GM21423 (cell line): ENCODE measurements around the gene RAD21L1.
"Not testable (repeated sequence)": the region's sequence is repeated elsewhere in the genome, so short reads cannot be mapped to it uniquely, and the experiment has no call there.

Experiments
- ATAC-seq: cut with Tn5 transposase; IDR thresholded peaks from one replicate; pipeline ENCODE4 v1.9.1; 2021; ENCODE audit warnings: mild to moderate bottlenecking, moderate library complexity; ENCODE audit not compliant: unreplicated experiment

Gene RAD21L1

DNA sequence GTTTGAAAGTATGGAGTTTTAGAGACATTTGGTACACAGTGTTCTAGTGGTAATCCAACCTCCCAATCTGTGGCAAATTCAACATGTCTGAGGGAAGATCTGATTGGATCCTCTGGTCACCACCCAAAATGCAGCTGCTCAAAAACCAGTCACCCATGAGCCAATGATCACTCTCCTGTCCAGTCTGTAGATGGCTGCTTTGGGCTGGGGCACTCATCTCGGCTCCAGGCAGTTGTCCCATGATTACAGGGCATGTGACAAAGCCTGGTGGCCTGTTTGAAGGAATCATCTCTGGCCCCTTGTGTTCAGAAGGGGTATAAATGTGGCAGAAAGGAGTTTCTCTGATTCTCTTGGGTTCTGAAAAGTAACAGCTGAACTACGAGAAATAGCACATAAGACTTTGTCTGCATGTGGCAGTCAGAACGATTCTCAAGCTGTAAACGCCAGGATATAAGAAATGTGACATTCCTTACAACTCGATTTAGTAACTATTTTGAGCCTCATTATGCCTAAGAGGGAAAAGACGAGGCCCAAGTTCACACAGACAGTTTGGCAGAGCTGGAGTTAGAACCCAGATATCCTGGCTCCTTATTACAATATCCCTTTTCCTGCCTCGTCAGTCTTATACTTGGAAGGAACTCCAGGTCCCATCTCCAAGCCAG lies 26.5 kb upstream of the RAD21L1 start:
- ATAC-seq = no peak

DNA sequence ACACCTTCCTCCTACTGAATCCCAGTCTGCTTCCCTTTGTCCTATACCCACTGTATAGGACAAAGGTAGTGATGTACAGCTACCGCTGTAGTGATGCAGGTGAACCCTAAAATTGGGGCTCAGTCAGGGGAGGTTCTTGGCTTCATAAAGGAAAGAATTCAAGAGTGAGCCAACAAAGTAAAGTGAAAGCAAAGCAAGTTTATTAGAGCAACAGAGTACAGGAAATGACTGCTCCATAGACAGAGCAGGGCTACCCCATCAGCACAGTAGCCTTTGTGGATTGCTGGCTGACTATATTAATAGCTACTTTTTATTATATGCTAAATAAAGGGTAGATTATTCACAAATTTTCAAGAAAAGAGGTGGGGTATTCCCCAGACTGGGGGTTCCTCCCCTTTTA lies 25.9 kb upstream of the RAD21L1 start:
- ATAC-seq = no peak

DNA sequence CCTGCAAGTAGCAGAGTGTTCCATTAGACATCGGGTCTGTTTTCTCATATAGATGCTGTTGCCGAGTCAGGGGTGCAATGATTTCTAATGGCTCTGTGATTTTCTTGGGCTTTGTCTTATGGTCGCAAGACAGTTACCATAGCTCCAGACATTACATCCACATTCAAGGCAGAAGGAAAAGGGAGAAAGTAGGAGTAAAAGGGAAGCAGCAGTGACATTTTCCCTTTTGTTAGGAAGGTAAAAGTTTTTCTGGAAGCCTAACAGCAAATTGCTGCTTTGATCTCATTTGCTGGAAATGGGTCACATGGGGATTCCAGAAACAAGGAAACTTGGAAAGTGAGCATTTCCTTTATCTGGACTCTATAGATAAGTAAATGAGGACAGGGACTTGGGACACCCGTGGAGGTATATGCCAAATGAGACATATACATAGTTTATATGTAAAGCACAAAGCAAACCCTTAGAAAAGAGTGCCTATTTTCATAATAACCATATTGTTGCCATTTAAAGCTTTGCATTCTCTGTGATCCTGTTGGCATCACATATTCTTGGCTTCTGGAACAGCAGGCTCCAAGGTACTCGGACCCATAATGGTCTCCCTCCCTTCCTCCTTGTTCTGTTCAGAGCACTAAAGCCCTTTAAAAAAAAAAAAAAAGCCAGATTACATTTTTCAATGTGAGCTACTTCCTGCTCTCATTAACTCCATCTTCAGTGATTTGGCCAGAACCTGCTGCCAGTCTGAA lies 22.9 kb upstream of the RAD21L1 start, which contains the start of gene C20orf202:
Gene C20orf202 (plus strand): TSS at position 693 of the 743 bp plus-strand sequence. CDS start 132 bp downstream, outside the sequence.
- ATAC-seq = no peak

DNA sequence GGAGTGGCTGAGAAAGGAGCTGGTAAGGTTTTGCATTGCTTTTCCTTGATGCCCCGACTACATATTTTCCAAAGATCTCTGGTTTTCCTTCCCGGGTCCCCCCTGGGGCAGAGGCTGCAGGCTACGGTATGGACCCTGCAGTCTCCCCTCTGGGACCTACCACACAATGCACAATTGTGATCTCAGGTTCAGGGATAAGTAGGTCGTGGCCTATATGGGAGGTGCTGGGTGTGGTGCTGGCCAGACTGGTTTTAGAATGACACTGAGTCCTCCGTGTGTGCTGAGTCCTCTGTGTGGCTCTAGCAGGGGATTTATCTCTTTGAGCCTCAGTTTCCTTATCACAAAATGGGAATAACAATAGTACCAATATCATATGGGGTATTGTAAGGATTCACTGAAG lies 22.2 kb upstream of the RAD21L1 start:
- no peak for ATAC-seq

DNA sequence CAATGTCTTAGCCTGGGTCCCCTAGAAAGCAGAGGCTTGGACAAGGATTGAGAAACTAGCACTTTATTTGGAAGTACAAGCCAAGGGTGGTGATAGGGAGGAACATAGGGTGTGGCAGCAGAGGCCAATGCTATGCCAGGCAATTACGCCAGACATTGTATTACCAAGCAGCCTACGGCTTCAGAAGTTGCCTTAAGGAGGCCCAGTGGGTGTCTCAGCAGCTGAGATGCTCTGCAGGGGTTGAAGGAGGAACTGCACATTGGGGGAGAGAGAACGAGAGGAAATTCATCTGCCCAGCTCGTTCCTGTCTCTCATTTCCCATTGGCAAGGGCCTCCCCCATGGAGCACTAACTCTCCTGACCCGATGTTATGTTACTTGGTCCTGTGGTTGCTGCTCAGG lies 21.7 kb upstream of the RAD21L1 start:
- ATAC-seq = no peak

DNA sequence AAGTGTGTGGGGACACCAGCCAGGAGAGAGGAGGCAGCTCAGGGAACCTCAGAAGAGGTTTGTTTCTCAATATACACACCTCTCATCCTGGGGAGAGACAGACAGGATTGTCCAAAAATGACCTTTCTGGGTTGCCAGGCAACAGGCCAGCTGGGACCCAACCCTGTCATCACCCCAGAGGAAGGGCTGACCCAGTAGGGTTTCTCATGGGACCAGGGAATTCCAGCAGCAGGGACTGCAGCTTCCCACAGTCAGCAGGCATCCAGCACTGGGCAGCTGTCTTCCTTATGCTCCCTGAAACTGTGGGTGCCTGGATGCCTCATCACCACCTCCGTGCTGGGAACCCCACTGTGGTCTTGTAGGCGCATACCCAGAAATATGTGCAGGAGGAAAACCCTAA lies 21.3 kb upstream of the RAD21L1 start:
- ATAC-seq = no peak

DNA sequence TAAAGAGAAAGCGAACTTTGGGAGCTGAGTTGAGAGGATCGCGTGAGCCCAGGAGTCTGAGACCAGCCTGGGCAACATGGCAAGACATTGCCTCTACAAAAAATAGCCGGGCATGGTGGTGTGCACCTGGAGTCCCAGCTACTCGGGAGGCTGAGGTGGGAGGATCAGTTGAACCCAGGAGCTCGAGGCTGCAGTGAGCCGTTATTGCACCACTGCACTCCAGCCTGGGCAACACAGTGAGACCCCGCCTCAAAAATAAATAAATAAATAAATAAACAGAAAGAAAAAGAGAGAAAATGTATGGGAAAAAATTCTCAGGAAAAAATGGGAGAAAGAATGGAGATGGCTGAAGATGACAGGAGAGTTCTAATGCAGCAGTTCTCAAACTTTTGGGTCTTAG lies 20.0 kb upstream of the RAD21L1 start:
- no peak for ATAC-seq

DNA sequence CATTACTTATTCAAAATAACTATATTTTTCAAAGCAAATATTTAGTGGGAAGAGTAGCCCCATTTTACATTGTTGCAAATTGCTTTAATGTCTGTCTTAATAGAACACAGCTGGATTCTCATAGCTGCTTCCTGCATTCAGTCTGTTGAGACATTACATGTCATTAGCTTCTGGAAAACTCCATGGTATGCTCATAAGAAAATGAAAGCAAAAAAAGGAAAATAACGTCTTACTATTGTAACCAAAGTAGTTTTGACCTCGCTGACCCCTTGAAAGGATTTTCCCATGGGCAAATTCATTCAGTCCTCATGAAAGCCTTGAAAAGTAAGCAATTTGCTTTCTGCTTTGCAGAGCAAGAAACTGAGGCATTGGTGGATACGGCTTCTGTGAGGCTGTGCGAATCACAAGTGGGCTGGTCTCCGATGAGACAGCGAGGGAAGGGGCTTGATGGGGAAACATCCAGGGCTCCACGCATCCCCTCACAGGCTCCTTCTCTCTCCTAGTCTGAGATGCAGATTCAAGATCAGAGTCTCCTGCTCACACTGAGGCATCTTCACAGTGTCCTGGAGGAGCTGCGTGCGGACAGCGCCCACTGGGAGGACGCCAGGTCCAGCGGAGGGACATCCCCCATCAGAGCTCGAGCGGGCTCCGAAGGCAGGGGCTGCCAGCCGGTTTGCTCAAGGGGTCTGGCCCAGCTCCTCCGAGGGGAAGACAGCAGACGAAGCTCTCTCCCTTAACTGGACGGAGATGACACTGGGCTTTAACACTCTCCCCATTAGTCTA lies 19.3 kb upstream of the RAD21L1 start:
- ATAC-seq = no peak

DNA sequence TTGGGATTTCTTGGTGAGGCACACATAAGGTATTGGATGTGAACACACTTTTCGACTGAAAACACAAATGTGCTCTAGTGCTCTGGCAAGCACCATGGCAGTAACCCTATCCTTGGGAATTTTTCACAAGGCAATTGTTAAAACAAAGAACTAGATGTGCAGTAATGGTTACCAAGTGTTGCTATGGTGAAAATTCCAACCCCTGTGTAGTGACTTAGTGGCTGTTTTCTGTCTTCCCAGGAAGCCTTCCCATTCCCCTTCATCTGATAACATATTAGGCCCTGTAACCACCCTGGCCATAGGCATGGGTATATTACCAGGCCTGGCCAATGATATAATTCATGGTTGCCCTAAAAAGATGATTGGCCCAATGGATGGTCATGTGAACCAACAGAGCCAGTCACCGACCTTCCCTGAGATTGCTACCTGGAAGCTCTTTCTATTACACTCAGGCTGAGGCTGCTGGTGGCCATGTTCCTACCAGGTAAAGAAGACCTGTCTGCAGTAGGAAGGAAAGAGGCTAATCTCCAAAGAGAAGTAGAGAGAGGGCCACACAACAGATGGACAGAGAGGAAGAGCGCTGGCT lies 18.5 kb upstream of the RAD21L1 start:
- no peak for ATAC-seq

DNA sequence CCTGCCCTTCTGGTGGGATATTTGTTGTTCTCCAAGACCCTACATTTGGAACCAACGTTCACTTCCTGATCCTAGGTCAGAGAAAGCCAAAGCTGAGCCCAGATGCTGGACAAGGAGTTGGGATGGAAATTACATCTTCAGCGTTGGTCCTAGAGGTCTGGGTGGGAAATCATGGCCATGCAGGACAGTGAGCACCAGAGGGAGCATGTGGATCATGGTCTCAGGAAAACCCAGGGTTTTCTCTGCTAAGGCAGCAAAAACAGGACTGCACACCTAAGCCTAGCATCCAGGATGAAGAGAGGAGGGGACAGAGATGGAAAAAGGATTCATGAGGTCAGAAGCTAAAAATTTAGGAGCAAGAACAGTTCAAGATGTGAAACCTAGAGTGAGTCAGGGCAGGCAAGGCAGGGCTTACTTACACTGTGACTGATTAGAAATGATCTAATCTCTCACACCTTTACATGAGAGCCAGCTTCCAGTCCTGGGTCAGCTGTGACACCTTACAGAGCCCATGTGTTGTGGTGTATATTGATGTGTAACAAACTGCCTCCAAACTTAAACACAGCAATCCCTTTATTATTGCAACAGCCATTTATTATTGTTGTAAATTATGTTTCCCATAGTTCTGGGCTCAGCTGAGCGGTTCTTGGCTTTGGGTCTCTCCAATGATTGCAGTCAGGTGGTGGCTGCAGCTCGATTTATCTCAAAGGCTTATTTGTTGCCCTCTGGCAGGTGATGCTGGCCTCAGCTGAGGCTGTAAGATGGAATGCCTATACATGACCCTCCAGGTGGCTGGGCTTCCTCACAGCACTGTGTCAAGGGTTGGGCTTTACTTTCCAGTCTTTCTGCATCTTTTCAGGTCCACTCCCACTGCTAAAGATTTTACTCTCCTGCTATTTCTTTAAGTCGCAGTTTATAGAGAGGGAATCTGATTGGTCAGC lies 16.1 kb upstream of the RAD21L1 start:
- no peak for ATAC-seq

DNA sequence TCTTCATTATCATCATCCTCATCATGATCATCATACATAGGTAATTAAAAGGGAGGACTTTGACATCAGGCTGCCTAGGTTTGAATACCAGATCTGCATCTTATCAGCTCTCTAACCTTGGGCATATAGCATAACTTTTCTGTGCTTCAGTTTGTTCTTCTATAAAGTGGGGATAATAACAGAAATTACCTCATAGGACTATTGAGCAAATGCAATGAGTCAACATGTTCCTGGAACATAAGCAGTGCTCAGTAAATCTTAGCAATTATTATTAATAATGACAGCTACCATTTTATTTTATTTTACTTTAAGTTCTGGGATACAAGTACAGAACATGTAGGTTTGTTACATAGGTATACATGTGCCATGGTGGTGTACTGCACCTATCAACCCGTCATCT lies 15.3 kb upstream of the RAD21L1 start:
- ATAC-seq = no peak

DNA sequence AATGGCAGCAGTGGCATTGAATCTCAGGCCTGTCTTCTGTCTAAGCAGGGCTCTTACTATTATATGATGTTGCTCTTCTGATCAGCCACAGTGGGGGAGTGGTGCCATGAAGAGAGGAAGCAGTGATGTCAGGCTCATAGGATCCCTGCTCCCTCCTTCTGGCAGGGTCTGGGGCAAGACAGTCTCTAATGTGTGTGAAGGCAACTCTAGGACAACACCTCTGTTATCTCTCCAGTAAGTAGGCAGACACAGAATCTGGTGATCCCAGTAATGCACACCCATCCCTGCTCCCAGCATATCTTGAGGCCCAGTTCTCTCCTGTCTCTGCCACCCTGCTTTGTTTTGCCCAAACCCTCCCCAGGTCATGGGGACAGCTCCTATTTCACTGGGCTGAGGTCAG lies 13.8 kb upstream of the RAD21L1 start:
- no peak for ATAC-seq

DNA sequence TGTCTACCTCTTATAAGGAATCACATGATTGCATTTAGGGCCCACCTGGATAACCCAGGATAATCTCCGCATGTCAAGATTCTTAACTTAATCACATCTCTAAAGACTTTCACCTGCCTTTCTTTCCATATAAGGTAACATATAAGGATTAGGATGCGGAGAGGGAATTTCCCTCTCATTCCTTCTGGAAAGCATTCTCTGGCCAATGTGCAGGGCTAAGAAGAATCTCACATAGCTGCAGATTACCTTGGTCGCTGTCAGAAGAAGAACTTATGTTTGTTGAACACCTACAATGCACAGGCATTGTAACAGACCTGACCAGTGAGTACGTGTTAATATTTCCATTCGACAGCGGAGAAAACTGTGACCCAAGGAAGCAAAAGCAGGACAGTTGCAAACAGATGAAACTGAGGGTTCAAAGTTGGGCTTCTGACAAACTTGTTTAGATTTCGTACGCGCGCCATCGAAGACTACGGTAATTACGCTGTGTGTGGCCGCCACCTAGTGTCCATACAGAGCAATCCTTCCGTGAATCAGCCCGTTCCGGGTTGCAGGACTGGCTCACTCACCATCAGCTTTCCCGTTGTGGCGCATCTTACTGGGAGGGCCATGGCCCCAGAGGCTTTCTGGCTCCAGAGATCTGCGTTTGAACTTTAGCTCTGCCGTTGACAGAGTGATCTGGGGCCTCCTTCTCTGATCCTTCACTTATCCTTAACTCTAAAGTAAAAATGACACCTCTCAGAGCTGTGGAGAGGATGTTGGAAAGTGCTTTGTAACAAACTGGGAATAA lies 13.0 kb upstream of the RAD21L1 start:
- peak; percentile 49 for ATAC-seq

DNA sequence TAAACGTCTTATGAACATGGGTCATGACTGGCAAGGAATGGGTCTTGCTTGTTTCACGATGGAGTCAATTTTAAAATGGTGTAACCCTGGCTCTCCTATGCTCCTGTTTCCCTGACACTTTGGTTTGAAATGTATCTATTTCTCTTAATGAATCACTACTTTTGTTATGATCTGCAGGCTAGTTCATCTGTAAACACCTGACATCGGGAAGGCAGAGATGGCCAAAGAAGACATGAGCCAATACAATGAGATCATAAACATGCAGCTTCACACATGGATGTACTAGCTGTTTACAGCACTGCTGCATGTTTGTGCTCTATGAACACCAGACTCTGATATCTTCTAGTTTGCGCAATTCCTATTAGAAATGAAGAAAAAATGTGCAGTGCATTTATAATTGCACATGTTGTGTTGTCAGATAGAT lies 11.0 kb upstream of the RAD21L1 start:
- no peak for ATAC-seq

DNA sequence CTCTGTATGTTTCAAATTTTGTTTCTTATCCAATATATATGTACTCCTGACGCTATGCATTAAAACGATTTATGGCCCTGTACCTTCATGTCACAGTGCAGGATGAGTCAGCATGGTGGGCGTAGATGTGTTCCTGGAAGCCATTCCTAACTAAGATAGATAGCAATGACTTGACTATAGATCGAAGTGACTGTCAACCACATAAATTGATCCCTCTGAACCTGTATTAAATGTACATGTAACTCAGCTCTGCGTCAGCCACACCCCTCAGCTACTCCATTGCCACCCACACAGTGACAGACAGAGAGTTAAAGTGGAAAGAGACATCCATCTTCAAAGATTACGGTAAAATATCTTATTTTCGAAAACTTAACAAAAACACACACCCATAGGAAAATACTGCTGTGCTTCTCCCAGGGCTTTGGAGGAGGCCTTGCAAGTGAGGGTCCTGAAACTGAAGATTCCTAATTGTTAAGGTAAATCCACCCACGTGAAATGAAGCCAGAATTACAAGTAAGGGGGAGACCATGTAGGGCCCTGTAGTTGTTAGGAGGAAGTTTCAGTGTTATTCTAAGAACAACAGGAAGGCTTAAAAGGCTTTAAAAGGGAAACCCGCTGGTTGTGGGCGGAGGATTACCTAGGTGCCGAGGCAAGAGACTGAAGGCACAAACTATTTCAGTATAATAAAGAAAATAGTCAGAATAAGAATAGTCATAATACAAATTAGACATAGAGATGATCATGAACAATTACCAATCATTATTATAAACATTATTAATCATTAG lies 10.3 kb upstream of the RAD21L1 start:
- ATAC-seq = no peak

DNA sequence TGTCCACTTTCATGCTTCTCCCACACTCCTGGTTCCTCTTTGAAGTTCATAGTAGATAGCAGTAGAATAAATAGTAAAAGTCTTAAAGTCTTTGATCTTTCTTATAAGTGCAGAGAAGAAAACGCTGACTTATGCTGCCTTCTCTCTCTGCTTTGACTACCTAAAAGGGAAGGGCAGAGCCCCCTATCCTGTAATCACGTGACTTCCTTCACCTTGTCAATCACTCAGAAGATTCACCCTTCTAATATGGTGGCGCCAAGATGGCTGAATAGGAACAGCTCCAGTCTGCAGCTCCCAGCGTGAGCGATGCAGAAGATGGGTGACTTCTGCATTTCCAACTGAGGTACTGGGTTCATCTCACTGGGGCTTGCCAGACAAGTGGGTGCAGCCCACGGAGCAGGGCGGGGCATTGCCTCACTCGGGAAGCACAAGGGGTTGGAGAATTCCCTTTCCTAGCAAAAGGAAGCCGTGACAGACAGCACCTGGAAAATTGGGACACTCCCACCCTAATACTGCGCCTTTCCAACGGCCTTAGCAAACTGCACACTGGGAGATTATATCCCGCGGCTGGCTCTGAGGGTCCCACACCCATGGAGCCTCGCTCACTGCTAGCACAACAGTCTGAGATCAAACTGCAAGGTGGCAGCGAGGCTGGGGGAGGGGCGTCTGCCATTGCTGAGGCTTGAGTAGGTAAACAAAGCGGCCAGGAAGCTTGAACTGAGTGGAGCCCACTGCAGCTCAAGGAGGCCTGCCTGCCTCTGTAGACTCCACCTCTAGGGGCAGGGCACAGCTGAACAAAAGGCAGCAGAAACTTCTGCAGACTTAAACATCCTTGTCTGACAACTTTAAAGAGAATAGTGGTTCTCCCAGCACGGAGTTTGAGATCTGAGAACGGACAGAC lies 9.1 kb upstream of the RAD21L1 start:
- not testable (repeated sequence) for ATAC-seq

DNA sequence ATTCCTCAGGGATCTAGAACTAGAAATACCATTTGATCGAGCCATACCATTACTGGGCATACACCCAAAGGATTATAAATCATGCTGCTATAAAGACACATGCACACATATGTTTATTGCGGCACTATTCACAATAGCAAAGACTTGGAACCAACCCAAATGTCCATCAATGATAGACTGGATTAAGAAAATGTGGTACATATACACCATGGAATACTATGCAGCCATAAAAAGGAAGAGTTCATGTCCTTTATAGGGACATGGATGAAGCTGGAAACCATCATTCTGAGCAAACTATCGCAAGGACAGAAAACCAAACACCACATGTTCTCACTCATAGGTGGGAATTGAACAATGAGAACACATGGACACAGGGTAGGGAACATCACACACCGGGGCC lies 3.1 kb upstream of the RAD21L1 start:
- ATAC-seq = not testable (repeated sequence)
